ENCODE data around the gene NRP2. TPM values are rescaled to one million over a fixed set of nuclear protein-coding genes. Genes with fewer than 3 reads are reported as not detected.
A peak's percentile ranks its signal among the peaks of the same experiment; 100 is the strongest.

Gene NRP2
- total and polyA plus RNA-seq, 2 of the 13 experiments (the other 11 are each of a cell fraction or from before 2014, with no cell fraction given): 0.65 to 1.4 TPM

DNA sequence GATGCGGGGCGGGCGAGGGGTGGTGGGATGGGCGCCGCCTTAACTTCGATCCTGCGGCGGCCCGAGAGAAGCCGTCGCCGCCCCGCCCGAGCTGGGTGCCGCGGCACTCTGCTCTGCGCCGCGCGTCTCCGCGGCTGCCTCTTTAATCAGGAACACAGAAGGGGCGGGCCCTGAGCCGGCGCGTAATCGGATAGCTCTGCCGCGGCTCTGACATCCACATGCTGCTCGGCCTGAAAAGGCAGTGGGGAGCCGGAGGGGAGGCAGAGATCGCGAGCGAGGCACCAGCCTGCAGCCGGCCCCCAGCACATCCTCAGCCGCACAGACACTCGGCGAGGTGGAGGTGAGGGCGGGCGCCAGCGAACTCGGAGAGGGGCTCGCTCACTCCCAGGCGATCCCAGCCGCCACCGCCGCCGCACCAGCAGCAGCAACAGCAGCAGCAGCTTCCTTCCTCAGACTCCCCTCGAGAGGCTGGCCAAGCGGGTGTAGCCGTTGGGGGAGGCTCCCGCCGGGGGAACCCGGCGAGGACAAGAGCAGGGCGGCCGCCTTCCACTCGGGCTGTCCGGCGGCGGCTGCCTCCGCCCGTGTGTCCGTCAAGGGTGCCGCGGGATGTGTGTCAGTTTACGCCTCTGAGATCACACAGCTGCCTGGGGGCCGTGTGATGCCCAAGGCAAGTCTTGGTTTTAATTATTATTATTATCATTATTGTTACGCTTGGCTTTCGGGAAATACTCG is at the start of gene NRP2 (continued):
- TF ChIP-seq ZNF160 (CRISPR knock-in tag; IDR thresholded peaks at IDR 0.05) (no peak; the same call in 1 of the 2 replicates), ZNF75D (CRISPR knock-in tag; IDR thresholded peaks at IDR 0.05; ENCODE audit: borderline replicate concordance) (no peak), TBX2 (CRISPR knock-in tag; IDR thresholded peaks at IDR 0.05; ENCODE audit: borderline replicate concordance) (peak; percentile 55; the same call in 1 of the 2 replicates), ZNF253 (CRISPR knock-in tag; IDR thresholded peaks at IDR 0.05; ENCODE audit: borderline replicate concordance) (0 out of 2 replicates have a peak, but pooled peaks have one; percentile 13), MTA1 (CRISPR knock-in tag; IDR thresholded peaks at IDR 0.05; ENCODE audit: borderline replicate concordance) (peak; percentile 68; the same call in 1 of the 2 replicates), NBN (conservative IDR thresholded peaks at IDR 0.05) (no peak), HDAC1 (CRISPR knock-in tag; IDR thresholded peaks at IDR 0.05) (peak; percentile 64; the same call in 1 of the 2 replicates), HNRNPLL (IDR thresholded peaks at IDR 0.05; ENCODE audit: low read depth, low read length, poor library complexity, severe bottlenecking) (peak; percentile 12), HIVEP1 (CRISPR knock-in tag; IDR thresholded peaks at IDR 0.05) (peak; percentile 61)
- TF ChIP-seq, protein P1, sequence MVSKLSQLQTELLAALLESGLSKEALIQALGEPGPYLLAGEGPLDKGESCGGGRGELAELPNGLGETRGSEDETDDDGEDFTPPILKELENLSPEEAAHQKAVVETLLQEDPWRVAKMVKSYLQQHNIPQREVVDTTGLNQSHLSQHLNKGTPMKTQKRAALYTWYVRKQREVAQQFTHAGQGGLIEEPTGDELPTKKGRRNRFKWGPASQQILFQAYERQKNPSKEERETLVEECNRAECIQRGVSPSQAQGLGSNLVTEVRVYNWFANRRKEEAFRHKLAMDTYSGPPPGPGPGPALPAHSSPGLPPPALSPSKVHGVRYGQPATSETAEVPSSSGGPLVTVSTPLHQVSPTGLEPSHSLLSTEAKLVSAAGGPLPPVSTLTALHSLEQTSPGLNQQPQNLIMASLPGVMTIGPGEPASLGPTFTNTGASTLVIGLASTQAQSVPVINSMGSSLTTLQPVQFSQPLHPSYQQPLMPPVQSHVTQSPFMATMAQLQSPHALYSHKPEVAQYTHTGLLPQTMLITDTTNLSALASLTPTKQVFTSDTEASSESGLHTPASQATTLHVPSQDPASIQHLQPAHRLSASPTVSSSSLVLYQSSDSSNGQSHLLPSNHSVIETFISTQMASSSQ (IDR thresholded peaks at IDR 0.05; ENCODE audit: low read depth): no peak
- TF ChIP-seq, protein P1 (CRISPR knock-in tag; IDR thresholded peaks at IDR 0.05; ENCODE audit: borderline replicate concordance): peak; percentile 38; the same call in 1 of the 2 replicates
- TF ChIP-seq, protein P2, sequence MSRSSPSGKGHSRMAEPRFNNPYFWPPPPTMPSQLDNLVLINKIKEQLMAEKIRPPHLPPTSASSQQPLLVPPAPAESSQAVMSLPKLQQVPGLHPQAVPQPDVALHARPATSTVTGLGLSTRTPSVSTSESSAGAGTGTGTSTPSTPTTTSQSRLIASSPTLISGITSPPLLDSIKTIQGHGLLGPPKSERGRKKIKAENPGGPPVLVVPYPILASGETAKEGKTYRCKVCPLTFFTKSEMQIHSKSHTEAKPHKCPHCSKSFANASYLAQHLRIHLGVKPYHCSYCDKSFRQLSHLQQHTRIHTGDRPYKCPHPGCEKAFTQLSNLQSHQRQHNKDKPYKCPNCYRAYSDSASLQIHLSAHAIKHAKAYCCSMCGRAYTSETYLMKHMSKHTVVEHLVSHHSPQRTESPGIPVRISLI (CRISPR knock-in tag; IDR thresholded peaks at IDR 0.05; ENCODE audit: borderline replicate concordance): no peak
- TF ChIP-seq, protein P3, sequence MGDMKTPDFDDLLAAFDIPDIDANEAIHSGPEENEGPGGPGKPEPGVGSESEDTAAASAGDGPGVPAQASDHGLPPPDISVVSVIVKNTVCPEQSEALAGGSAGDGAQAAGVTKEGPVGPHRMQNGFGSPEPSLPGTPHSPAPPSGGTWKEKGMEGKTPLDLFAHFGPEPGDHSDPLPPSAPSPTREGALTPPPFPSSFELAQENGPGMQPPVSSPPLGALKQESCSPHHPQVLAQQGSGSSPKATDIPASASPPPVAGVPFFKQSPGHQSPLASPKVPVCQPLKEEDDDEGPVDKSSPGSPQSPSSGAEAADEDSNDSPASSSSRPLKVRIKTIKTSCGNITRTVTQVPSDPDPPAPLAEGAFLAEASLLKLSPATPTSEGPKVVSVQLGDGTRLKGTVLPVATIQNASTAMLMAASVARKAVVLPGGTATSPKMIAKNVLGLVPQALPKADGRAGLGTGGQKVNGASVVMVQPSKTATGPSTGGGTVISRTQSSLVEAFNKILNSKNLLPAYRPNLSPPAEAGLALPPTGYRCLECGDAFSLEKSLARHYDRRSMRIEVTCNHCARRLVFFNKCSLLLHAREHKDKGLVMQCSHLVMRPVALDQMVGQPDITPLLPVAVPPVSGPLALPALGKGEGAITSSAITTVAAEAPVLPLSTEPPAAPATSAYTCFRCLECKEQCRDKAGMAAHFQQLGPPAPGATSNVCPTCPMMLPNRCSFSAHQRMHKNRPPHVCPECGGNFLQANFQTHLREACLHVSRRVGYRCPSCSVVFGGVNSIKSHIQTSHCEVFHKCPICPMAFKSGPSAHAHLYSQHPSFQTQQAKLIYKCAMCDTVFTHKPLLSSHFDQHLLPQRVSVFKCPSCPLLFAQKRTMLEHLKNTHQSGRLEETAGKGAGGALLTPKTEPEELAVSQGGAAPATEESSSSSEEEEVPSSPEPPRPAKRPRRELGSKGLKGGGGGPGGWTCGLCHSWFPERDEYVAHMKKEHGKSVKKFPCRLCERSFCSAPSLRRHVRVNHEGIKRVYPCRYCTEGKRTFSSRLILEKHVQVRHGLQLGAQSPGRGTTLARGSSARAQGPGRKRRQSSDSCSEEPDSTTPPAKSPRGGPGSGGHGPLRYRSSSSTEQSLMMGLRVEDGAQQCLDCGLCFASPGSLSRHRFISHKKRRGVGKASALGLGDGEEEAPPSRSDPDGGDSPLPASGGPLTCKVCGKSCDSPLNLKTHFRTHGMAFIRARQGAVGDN (CRISPR knock-in tag; IDR thresholded peaks at IDR 0.05): peak; percentile 82
- TF ChIP-seq, protein P4, sequence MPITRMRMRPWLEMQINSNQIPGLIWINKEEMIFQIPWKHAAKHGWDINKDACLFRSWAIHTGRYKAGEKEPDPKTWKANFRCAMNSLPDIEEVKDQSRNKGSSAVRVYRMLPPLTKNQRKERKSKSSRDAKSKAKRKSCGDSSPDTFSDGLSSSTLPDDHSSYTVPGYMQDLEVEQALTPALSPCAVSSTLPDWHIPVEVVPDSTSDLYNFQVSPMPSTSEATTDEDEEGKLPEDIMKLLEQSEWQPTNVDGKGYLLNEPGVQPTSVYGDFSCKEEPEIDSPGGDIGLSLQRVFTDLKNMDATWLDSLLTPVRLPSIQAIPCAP (CRISPR knock-in tag; IDR thresholded peaks at IDR 0.05; ENCODE audit: low read depth): no peak
- TF ChIP-seq, protein P5, sequence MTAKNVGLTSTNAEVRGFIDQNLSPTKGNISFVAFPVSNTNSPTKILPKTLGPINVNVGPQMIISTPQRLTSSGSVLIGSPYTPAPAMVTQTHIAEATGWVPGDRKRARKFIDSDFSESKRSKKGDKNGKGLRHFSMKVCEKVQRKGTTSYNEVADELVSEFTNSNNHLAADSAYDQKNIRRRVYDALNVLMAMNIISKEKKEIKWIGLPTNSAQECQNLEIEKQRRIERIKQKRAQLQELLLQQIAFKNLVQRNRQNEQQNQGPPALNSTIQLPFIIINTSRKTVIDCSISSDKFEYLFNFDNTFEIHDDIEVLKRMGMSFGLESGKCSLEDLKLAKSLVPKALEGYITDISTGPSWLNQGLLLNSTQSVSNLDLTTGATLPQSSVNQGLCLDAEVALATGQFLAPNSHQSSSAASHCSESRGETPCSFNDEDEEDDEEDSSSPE (CRISPR knock-in tag; IDR thresholded peaks at IDR 0.05): peak; percentile 29; the same call in 1 of the 2 replicates
